ENCODE measurements around the gene MRPS11.
"Not testable (repeated sequence)": the region's sequence is repeated elsewhere in the genome, so short reads cannot be mapped to it uniquely, and the experiment has no call there.

The MRPS11 gene

GRCh38 chr15:88456733-88457132, 10.8 kb upstream of the MRPS11 start:
- no peak for DNase-seq

GRCh38 chr15:88463870-88464532, 3.5 kb upstream of the MRPS11 start:
- DNase-seq: no peak

- no peak for DNase-seq
These were observed 1.8 kb upstream of the MRPS11 start for GRCh38 chr15:88465633-88466224.

GRCh38 chr15:88467935-88468528, 524 bp downstream of the MRPS11 start:
- DNase-seq: no peak

GRCh38 chr15:88468721-88469120, 1.2 kb downstream of the MRPS11 start:
- not testable (repeated sequence) for DNase-seq

GRCh38 chr15:88469321-88469720, 1.8 kb downstream of the MRPS11 start:
- no peak for DNase-seq

GRCh38 chr15:88470625-88471372, 3.3 kb downstream of the MRPS11 start:
- DNase-seq: no peak

- DNase-seq: no peak
These were observed 4.7 kb downstream of the MRPS11 start for GRCh38 chr15:88472225-88472624.

- DNase-seq: not testable (repeated sequence)
These were observed 6.3 kb downstream of the MRPS11 start for GRCh38 chr15:88473661-88474293.

- no peak for DNase-seq
These were observed 9.1 kb downstream of the MRPS11 start for GRCh38 chr15:88476635-88477060.

- DNase-seq: no peak
These were observed 9.6 kb downstream of the MRPS11 start for GRCh38 chr15:88477126-88477525.

GRCh38 chr15:88477904-88478303, 10.4 kb downstream of the MRPS11 start:
- DNase-seq: no peak

GRCh38 chr15:88479169-88479568, 11.7 kb downstream of the MRPS11 start:
- no peak for DNase-seq

GRCh38 chr15:88480981-88481380, 13.5 kb downstream of the MRPS11 start:
- DNase-seq: no peak

GRCh38 chr15:88482263-88482662, 14.8 kb downstream of the MRPS11 start:
- no peak for DNase-seq

GRCh38 chr15:88484682-88485331, 17.3 kb downstream of the MRPS11 start:
- no peak for DNase-seq

- no peak for DNase-seq
These were observed 19.8 kb downstream of the MRPS11 start for GRCh38 chr15:88487178-88487795.

GRCh38 chr15:88487796-88488523, 20.5 kb downstream of the MRPS11 start:
- no peak for DNase-seq

GRCh38 chr15:88489321-88489720, 21.8 kb downstream of the MRPS11 start:
- DNase-seq: no peak

- DNase-seq: no peak
These were observed 22.5 kb downstream of the MRPS11 start for GRCh38 chr15:88490036-88490435.

- no peak for DNase-seq
These were observed 23.6 kb downstream of the MRPS11 start for GRCh38 chr15:88491158-88491557.

Data from activated gamma-delta T cell treated with Interleukin-2 at 50 U/mL for 16 hours (primary cell).